Large intestine (tissue), 3 donors: Measurements from ENCODE around the gene THAP4. TPM values are rescaled to one million over a fixed set of nuclear protein-coding genes. Genes with fewer than 3 reads are reported as not detected.
"Not testable (repeated sequence)": the region's sequence is repeated elsewhere in the genome, so short reads cannot be mapped to it uniquely, and the experiment has no call there.

Experiments used
- DNase-seq, 2 donors: peaks; one replicate each; pipeline versions ENCODE4 v3.0.0 to v3.0.0-alpha.2; 2013
- H3K27ac ChIP-seq: one replicate; pipeline ENCODE4 v1.5.1; 2013; ENCODE audit warnings: low read length
- H3K27me3 ChIP-seq: 2 replicates; pipeline ENCODE4 v1.6.1; 2013; ENCODE audit warnings: low read length; ENCODE audit not compliant: control insufficient read depth, insufficient read depth
- H3K36me3 ChIP-seq: 2 replicates; pipeline ENCODE4 v1.6.1; 2013; ENCODE audit warnings: low read length; ENCODE audit not compliant: control insufficient read depth, insufficient read depth
- H3K4me1 ChIP-seq: one replicate; pipeline ENCODE4 v1.6.1; 2013; ENCODE audit warnings: low read length; ENCODE audit not compliant: control insufficient read depth, insufficient read depth
- H3K4me3 ChIP-seq: one replicate; pipeline ENCODE4 v1.5.1; 2013; ENCODE audit warnings: low read length
- H3K9me3 ChIP-seq: one replicate; pipeline ENCODE4 v1.6.1; 2013; ENCODE audit warnings: mild to moderate bottlenecking, low read depth, low read length, moderate library complexity; ENCODE audit not compliant: control insufficient read depth
- WGBS: methylation state at CpG from one replicate; pipeline ENCODE4 v1.1.5; 2013; ENCODE audit warnings: low lambda C conversion rate; ENCODE audit not compliant: insufficient coverage; 5-methylcytosine and 5-hydroxymethylcytosine counted together
- polyA plus RNA-seq: library from polyadenylated mRNA; unstranded; fragments of 120-200 nt; gene quantifications from one replicate; pipeline ENCODE4 v1.2.1, GENCODE V29; 2013

The THAP4 gene
- polyA plus RNA-seq, 1 donor: 35.7 TPM

GRCh38 chr2:241570961-241571581 is 65.9 kb downstream of the THAP4 start:
- peaks cover 4% of the 10 kb centered on the region for H3K9me3 ChIP-seq
- no peak for DNase-seq
- H3K27ac ChIP-seq: no peak overlapping the region
- WGBS: no CpG with 5 or more reads among the region's 23 CpGs
- H3K4me1 ChIP-seq: no peaks in the 10 kb centered on the region
- no peak overlapping the region for H3K4me3 ChIP-seq
- H3K36me3 ChIP-seq: peaks cover 13% of the 10 kb centered on the region
- H3K27me3 ChIP-seq: no peaks in the 10 kb centered on the region

- WGBS: no CpG with 5 or more reads among the region's 23 CpGs
- no peak overlapping the region for H3K27ac ChIP-seq
- H3K36me3 ChIP-seq: peaks cover 9% of the 10 kb centered on the region
- DNase-seq: no peak
- no peaks in the 10 kb centered on the region for H3K27me3 ChIP-seq
- no peaks in the 10 kb centered on the region for H3K4me1 ChIP-seq
- H3K9me3 ChIP-seq: no peaks in the 10 kb centered on the region
- no peak overlapping the region for H3K4me3 ChIP-seq
Measured at GRCh38 chr2:241569831-241570281, 67.1 kb downstream of the THAP4 start.

- Histone ChIP-seq H3K27ac (no peak overlapping the region), H3K36me3 (peaks cover 7% of the 10 kb centered on the region), H3K9me3 (no peaks in the 10 kb centered on the region), H3K4me1 (no peaks in the 10 kb centered on the region), H3K27me3 (no peaks in the 10 kb centered on the region), H3K4me3 (no peak overlapping the region)
- DNase-seq: no peak
- WGBS: no CpG with 5 or more reads among the region's 4 CpGs
Measured at GRCh38 chr2:241568726-241569125, 68.2 kb downstream of the THAP4 start.

GRCh38 chr2:241567776-241568175 is 69.2 kb downstream of the THAP4 start:
- DNase-seq: no peak
- H3K4me1 ChIP-seq: no peaks in the 10 kb centered on the region
- no peaks in the 10 kb centered on the region for H3K36me3 ChIP-seq
- no CpG with 5 or more reads among the region's 8 CpGs for WGBS
- H3K4me3 ChIP-seq: no peak overlapping the region
- H3K9me3 ChIP-seq: no peaks in the 10 kb centered on the region
- no peaks in the 10 kb centered on the region for H3K27me3 ChIP-seq
- no peak overlapping the region for H3K27ac ChIP-seq

GRCh38 chr2:241567266-241567665 is 69.7 kb downstream of the THAP4 start:
- H3K27ac ChIP-seq, H3K27me3 ChIP-seq, H3K4me1 ChIP-seq, H3K4me3 ChIP-seq, H3K9me3 ChIP-seq, H3K36me3 ChIP-seq, DNase-seq: not testable (repeated sequence)
- WGBS: no CpG with 5 or more reads among the region's 15 CpGs

- WGBS: no CpG with 5 or more reads among the region's 7 CpGs
- Histone ChIP-seq H3K36me3 (no peaks in the 10 kb centered on the region), H3K9me3 (no peaks in the 10 kb centered on the region), H3K4me3 (no peak overlapping the region), H3K27me3 (no peaks in the 10 kb centered on the region), H3K27ac (no peak overlapping the region), H3K4me1 (no peaks in the 10 kb centered on the region)
- no peak for DNase-seq
Measured at GRCh38 chr2:241566468-241566867, 70.5 kb downstream of the THAP4 start.

- not testable (repeated sequence) for H3K9me3 ChIP-seq, H3K27me3 ChIP-seq, H3K27ac ChIP-seq, H3K4me3 ChIP-seq, H3K4me1 ChIP-seq, DNase-seq, H3K36me3 ChIP-seq
- WGBS: 100% methylated on average over 5 of the region's 11 CpGs
Measured at GRCh38 chr2:241566021-241566420, 70.9 kb downstream of the THAP4 start.

- H3K36me3 ChIP-seq: no peaks in the 10 kb centered on the region
- H3K4me3 ChIP-seq: no peak overlapping the region
- DNase-seq: no peak
- WGBS: no CpG with 5 or more reads among the region's 10 CpGs
- H3K9me3 ChIP-seq: no peaks in the 10 kb centered on the region
- no peaks in the 10 kb centered on the region for H3K27me3 ChIP-seq
- no peak overlapping the region for H3K27ac ChIP-seq
- no peaks in the 10 kb centered on the region for H3K4me1 ChIP-seq
Measured at GRCh38 chr2:241565411-241565810, 71.5 kb downstream of the THAP4 start.

GRCh38 chr2:241564596-241565410 is 72.2 kb downstream of the THAP4 start:
- H3K4me1 ChIP-seq: no peaks in the 10 kb centered on the region

GRCh38 chr2:241563981-241564595 is 72.9 kb downstream of the THAP4 start:
- WGBS: no CpG with 5 or more reads among the region's 23 CpGs
- peak in 1 of 2 donors; percentile 48 for DNase-seq
- Histone ChIP-seq H3K4me3 (no peak overlapping the region), H3K4me1 (no peaks in the 10 kb centered on the region), H3K27ac (no peak overlapping the region), H3K9me3 (no peaks in the 10 kb centered on the region), H3K36me3 (no peaks in the 10 kb centered on the region), H3K27me3 (peaks cover 3% of the 10 kb centered on the region)

More at GRCh38 chr2:241564596-241565410, 72.2 kb downstream of the THAP4 start:
- no peak overlapping the region for H3K27ac ChIP-seq
- 90% methylated on average over 2 of the region's 36 CpGs for WGBS
- H3K9me3 ChIP-seq: no peaks in the 10 kb centered on the region
- no peak overlapping the region for H3K4me3 ChIP-seq
- H3K27me3 ChIP-seq: peaks cover under 1% of the 10 kb centered on the region
- DNase-seq: no peak
- H3K36me3 ChIP-seq: no peaks in the 10 kb centered on the region
